GM18858 (cell line): ENCODE data around the gene ABCG2.
"Not testable (repeated sequence)": the region's sequence is repeated elsewhere in the genome, so short reads cannot be mapped to it uniquely, and the experiment has no call there.

Source experiments
- ATAC-seq: cut with Tn5 transposase; IDR thresholded peaks from one replicate; pipeline ENCODE4 v1.9.1; 2021; ENCODE audit not compliant: unreplicated experiment

The ABCG2 gene

DNA sequence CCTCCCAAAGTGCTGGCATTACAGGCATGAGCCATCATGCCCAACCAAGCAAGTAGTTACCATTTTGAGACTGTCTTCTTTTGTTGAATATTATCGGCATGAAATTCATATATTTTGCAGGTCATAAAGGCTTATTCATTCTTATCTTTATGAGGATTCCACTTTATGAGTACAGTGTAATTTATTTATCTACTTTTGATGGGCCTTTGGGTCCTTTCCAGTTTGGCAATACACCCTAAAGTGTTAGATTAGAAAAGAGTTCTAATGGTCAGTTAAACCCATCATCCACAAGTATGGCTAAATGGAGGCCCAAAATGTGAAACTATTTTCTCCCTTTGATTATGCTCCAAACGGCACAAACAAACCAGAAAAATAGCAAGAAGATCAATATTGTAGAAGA, 10.9 kb upstream of the ABCG2 start:
- ATAC-seq: no peak

GRCh38 chr4:88166608-88167007, 8.2 kb upstream of the ABCG2 start:
- ATAC-seq: no peak

- ATAC-seq: no peak
These were observed 4.9 kb upstream of the ABCG2 start for GRCh38 chr4:88163336-88163735.

- ATAC-seq: no peak
These were observed 4.2 kb upstream of the ABCG2 start for GRCh38 chr4:88162626-88163025.

GRCh38 chr4:88159229-88159725, 838 bp upstream of the ABCG2 start:
- ATAC-seq: peak; percentile 14

DNA sequence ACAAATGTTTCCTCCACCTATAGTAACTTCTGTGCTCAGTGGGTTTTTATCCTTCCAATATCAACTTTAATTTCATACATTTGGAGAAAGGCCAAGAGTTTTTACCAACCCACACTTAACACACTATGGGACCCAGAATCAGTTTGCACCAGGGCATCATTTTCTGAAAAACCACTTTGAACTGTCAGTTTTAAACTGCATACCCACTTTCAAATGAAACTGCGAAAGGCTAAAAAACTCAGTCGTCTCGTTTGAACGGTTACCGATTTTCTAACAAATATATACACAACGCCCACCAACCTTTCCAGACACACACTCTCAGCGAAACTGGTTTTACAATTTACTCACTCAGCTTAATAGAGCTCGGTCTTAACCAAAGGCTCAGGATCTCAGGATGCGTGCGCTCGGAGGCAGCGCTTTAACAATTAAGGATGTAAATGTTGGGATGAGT, 376 bp downstream of the ABCG2 start:
- peak; percentile 47 for ATAC-seq

DNA sequence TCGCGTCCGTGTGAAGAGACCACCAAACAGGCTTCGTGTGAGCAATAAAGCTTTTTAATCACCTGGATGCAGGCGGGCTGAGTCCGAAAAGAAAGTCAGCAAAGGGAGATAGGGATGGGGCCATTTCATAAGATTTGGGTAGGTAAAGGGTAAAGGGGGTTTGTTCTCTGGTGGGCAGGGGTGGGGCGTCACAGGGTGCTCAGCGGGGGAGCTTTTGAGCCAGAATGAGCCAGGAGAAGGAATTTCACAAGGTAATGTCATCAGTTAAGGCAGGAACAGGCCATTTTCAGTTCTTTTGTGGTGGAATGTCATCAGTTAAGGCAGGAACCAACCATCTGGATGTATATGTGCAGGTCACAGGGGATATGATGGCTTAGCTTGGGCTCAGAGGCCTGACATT, 6.1 kb downstream of the ABCG2 start:
- ATAC-seq: not testable (repeated sequence)

DNA sequence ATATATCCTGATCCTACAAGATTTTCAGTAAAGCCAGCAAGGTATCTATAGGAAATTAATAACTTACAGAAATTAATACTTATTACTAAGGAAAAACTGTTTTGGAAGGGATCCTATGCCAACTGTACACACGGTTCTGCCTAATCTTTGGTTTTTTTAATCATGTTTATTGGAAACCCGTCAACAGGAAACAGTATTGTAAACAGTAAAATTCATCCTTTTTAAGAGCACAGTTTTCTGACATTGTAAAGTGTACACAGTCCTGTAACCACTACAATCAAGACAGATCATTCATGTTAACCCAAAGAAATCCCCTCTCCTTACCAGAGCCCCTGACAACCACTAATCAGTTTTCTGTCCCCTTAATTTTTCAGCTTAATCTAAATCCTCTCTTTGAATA, 9.9 kb downstream of the ABCG2 start:
- ATAC-seq: no peak

DNA sequence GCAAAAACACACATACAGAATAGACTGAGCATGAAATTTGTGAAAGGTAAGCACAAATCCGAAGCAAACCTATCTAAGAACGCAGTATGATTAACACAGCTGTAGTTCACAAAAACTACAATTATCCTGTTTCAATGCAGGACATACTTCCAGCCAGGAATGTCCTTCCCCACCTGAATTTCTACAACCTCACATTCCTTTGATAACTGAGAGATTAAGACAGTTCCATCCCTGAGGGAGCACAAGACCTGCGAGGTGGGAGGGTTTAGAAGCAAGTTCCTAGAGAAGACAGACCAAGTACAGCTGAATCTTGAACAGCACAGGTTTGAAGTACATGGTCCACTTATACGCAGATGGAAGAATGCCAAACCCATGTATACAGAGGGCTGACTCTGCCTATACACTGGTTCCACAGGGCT, 10.6 kb downstream of the ABCG2 start:
- no peak for ATAC-seq

DNA sequence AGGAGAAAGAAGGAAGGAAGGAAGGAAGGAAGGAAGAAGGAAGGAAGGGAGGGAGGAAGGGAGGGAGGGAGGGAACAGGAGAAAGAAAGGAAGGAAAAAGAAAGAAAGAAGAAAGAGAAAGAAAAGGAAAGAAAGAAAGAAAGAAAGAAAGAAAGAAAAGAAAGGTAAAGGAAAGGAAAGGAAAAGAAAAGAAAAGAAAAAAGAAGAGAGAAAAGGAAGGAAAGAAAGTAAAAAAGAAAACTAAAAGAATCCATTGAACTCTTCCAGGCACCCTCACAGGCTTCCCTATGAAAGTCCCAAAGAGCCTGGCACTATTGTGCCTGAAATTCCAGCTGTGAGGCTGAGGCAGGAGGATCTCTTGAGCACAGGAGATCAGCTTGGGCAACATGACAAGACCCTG, 11.5 kb downstream of the ABCG2 start:
- ATAC-seq: no peak

GRCh38 chr4:88144866-88145300, 13.6 kb downstream of the ABCG2 start:
- ATAC-seq: no peak

- no peak for ATAC-seq
These were observed 14.4 kb downstream of the ABCG2 start for GRCh38 chr4:88144048-88144447.

DNA sequence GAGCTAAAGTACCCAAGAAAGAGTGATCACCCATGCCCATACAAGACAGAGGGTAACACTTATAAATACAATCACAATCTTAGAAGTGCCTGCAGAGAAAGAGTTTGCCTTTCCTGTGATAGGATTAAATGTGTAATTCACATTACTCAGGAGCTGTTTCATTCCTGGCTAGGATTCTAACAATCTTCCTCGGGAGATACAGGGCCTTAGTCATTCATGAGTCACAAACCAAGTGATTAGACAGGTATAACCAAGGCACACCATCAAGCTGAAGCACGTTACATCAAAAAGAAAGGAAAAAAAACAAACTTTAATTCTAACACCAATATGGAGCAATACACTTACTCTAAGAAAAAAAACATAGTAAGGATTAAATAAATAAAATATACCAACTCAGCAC, 14.9 kb downstream of the ABCG2 start:
- ATAC-seq: no peak

- ATAC-seq: no peak
These were observed 19.9 kb downstream of the ABCG2 start for GRCh38 chr4:88138561-88138960.

- ATAC-seq: no peak
These were observed 21.3 kb downstream of the ABCG2 start for GRCh38 chr4:88137112-88137511.

GRCh38 chr4:88136249-88136648, 22.2 kb downstream of the ABCG2 start:
- no peak for ATAC-seq

DNA sequence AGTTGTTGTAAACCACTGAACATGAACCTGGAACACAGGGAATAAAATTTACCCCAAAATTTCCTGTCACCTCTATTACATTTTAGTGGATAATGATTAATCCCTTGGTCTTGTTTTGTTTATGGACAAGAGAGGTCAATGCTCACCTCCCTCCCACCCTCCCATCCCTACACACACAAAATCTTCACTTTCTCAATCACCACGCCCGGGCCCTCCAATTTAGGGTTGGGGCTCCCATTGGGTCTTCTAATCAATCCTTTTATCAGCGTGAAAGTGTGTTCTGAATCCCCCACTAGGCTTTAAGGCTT, 23.1 kb downstream of the ABCG2 start:
- no peak for ATAC-seq

DNA sequence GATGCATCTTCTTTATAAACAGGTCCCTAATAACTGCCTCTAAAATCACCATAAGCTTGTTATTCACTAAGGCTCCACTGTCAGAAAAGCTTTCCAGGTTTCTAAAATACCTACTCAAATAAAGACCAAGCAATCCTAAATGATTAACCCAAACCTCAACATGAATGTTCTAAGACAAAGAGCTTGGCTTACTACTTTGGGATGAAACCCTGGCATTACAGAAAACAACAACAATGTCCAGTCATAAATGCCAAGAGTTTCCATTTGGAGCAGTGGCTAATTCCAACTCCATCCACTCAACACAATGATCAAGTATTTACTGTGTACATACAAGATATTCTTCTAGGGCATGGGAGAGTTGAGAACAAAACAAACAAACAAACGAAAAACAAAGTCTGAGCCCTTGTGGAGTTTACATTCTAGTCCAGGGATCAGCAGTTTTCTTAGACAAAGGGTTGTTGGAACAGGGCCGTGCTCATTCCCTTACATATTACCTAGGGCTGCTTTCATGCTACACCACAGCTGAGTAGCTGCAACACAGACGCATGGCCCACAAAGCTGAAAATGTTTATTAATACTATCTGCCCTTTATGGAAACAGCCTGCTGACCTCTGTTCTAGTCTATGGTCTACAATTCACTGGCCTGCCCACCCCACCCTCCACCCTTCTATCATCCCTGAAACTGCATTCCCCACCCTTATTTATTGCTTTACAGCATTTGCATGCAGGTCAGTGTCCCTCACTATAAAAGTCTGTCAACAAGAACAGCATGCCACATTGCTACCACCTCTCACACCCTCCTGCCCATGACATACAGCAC, 23.7 kb downstream of the ABCG2 start:
- ATAC-seq: no peak

- no peak for ATAC-seq
These were observed 24.3 kb downstream of the ABCG2 start for GRCh38 chr4:88134111-88134510.

DNA sequence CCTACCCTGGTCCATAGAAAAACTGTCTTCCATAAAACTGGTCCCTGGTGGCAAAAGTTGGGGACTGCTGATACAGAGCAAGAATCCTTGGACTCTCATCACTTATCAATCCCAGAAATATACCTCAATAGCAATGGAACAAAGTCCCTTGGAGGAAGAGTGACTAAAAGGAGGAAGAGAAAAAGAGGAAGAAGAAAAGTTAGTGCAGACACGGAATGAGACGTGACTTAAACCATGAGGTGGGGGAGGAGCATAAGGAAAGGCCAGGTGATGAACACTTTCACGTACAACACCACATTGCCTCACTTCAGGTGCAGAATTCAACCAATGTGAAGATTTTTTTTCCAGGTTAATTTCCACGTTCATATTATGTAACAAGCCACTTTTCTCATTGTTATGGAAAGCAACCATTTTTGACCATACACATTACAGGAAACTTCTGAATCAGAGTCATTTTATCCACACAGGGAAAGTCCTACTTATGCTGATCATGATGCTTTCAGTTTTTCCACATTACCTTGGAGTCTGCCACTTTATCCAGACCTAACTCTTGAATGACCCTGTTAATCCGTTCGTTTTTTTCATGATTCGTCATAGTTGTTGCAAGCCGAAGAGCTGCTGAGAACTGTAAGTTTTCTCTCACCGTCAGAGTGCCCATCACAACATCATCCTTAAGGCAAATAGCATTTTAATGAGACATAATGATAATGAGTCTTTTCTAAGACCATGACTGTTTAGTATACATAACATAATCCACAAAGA, 27.7 kb downstream of the ABCG2 start:
- ATAC-seq: no peak

GRCh38 chr4:88130003-88130402, 28.4 kb downstream of the ABCG2 start:
- ATAC-seq: no peak

DNA sequence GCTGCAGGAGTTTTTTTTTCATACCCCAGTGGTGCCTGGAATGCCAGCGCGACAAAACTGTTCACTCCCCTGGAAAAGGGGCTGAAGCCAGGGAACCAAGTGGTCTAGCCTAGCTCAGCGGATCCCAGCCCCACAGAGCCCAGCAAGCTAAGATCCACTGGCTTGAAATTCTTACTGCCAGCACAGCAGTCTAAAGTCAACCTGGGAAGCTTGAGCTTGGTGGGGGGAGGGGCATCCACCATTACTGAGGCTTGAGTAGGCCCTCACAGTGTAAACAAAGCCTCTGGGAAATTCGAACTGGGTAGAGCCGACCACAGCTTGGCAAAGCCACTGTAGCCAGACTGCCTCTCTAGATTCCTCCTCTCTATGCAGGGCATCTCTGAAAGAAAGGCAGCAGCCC, 36.2 kb downstream of the ABCG2 start:
- ATAC-seq: not testable (repeated sequence)
